NOMO-1 (cell line): ENCODE measurements around the gene FECH.
A peak's percentile ranks its signal among the peaks of the same experiment; 100 is the strongest.
"Not testable (repeated sequence)": the region's sequence is repeated elsewhere in the genome, so short reads cannot be mapped to it uniquely, and the experiment has no call there.

ENCODE experiments used
- DNase-seq, 2 experiments: peaks; one replicate each; lab custom pipeline; 2025; ENCODE audit not compliant: unreplicated experiment in 2 of 2; lab: John Stamatoyannopoulos, UW

FECH gene, protein sequence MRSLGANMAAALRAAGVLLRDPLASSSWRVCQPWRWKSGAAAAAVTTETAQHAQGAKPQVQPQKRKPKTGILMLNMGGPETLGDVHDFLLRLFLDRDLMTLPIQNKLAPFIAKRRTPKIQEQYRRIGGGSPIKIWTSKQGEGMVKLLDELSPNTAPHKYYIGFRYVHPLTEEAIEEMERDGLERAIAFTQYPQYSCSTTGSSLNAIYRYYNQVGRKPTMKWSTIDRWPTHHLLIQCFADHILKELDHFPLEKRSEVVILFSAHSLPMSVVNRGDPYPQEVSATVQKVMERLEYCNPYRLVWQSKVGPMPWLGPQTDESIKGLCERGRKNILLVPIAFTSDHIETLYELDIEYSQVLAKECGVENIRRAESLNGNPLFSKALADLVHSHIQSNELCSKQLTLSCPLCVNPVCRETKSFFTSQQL

DNA sequence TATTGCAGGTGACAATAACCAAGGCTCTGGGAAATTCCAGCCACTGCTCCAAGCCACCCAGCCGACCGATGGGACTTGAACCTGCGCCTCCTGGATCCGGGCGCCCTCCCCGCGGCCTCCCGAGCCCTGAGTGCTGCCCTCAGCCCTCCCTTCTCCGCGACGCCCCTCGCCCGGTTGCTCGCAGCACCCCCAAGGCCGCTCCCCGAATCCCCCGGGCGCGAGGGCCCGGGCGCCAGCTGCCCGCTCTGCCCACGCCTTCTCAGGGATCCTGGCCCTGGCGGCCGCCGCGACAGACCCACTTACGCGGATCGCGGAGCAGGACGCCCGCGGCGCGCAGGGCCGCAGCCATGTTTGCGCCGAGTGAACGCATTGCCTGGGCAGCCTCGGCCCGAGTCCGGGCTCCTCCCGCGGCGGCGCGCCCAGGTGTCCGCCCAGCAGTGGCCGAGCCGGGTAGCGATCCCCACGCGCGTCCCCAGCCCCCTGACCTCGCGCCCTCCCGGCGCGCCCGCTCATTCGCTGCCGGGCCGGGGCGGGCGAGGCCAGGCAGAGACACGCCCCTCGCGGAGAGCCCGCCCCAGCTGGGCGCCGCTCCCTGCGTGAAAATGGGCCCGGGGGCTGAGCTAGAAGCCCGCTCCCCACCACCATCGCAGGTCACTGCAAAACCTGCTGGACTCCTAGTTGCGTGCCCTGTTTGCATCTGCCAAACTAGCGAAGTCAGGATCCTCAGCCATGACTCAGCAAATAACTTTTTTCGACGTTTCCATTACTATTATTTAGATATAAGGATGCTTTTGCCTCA, at the start of gene FECH:
Gene FECH, minus strand, starts transcription at position 452 of the 799 bp plus-strand sequence. Its CDS starts 82 bp downstream, at position 370.
- DNase-seq = peak; percentile 66 to 73

DNA sequence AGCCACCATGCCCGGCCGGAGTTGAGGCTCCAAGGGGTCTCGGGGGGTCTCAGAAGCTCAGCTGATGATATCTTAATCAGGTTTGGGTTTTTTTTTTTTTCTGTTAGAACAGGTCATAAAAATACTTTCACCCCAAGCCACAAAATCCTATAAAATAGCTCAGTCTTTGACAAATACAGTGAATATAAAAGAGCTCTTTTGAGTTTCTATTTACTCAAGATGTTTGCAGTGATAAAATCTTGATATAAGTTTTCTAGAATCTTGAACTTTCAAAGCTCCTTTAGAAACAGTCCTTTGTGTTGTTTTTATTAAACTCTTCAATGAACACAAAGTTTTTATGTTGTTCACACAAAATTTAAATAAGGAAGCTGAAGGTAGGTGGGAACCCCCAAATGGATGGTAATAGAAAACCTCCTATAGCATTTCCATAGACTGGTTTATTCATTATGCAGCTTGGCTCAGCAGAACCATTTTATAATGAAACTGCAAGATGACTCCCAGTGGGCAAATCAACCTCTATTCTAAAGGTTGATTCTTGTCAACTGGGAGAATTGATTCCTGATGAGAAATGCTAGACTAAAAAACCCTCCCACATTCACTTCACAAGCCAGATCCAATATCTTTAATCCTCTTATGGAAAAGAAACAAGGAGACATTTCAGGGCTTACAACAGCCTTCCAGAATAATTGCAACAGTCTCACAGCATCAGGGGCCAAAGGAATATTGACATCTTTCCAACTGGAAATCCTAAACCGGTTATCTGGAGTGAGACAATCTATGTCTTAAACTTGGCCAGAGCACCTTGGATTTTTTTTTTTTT, 48.7 kb upstream of the FECH start:
- DNase-seq = no peak

DNA sequence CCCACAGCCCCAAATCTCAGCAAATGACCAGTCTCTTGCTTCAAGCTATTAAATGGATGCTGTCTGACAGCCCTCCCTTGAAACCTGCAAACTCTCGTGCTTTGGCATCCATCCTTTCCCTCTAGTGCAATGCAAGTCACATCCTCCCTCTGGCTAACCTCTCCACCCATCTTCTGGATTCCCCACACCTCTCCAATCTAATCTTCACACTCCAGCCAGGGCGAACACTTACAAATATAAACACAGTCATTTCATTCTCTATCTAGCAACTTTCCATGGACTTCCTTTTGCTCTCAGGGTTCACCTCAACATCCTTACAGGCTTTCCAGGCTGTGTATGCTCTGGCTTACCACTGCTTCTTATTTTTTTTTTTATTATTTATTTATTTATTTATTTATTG, 45.2 kb upstream of the FECH start:
- DNase-seq = no peak

DNA sequence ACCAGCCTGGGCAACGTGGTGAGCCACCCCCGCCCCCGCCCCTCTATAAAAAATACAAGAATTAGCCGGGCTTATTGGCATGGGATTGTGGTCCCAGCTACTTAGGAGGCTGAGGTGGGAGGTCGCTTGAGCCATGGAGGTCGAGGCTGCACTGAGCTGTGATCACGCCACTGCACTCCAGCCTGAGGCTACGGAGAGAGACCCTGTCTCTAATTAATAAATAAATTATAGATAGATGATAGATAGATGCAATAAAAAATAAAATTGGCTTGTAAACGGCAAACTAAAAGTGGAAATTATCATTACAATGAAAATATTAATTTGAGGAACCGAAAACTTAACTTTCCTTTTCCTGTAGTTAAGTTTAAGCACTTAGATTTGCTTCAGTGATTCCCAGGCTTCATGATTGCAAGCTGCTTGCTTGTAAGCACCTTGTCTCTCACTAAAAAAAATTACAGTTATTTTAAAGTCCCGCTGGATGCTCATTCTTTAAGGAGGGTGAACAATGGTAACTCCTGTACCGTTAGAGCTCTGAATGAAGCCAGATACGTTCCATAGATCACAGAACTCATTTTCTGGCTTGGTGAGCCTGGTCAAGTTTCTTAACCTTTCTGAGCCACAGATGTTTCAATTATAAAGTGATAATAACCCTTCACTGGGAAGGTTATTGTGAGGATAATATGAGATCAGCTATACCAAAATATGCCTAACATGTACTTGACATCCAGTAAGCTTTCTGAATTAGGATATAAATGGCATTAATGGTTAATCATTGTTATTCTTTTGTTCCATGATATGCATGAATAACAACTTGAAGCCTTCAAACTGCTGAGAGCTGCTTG, 44.5 kb upstream of the FECH start:
- peak in 1 of 2 experiments; percentile 43 for DNase-seq

DNA sequence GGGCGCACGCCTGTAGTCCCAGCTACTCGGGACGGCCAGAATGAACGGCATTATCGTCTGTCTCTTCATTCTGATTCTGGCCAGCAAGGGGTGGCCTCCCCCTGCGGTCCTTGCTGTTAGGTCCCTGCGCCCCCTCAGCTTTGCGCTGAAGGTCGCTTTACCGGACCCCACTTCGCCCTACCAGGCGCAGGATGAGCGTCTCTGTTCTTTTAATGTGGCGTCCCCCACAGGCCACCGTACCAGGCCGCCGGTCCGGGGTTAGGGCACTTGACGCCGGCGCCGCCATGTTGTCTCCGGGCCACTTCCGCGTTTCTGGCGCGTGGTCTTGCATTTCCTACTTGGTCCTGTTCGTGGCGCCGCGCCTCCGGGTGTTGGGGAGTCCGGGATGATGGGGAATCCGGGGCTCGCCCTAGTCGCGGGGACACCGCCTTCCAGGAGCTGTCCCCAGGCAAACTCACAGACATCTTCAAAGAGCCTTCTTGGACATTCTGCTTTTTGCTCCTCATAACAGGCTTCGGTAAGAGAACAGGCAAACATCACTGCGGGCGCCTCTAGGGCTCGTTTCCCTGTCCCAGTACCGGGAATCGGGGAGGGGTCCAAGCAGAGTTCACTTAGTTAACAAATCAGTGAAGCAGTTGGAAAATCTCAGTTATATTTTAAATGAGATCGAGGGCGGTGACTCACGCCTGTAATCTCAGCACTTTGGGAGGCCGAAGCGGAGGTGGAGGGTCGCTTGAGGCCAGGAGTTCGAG, 43.7 kb upstream of the FECH start:
- peak; percentile 91 to 93 for DNase-seq

DNA sequence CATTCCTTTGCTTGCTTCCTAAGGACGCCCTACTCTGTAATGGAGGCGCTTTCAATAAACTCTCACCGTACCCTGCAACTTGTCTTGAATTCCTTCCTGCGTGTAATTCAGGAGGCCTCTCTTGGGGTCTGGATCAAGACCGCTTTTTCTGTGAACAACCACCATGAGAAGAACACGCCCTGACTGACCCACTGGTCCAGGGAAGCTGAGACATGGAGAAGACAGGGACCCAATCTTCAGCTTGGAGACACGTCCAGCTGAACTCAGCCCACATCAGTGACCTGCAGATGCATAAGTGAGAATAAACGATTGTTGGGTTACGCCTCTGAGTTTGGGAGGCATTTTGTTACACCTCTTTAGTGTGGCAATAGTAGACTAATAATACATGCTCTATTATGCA, 42.9 kb upstream of the FECH start:
- DNase-seq = no peak

DNA sequence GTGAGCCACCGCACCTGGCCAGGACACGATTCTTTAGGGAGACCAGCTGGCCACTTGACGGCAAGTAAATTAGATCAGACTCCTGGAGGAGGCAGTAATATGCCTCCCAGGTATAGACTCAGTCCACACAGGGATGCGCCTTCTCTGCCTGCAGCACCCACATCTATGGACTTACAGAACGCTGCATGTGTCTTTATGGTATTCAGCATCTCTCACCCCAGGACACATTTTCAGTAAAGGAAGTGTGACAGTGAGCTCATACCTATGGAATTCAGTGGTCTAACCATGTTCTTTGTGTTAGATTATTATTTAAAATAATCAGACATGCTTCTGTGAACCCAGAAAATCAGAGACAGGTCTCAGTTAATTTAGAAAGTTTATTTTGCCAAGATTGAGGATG, 41.0 kb upstream of the FECH start:
- DNase-seq = no peak

DNA sequence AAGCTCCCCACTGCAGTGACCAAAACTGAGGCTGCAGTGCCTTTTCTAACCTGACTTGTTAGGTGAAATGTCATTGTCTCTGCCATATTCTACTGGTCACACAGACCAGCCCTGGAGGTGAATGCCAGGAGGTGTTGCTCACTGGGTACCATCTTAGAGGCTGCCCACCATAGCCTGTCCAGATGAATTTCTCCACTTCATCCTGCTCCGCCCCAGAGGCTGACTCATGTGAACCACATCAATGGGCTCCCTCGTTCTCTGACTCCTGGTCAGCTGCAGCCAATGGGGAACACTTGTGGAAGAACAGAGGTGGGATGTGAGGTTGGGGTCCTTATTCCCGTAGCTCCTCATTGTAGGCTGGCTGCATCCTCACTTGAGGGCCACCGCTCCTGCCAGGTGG, 38.5 kb upstream of the FECH start:
- DNase-seq = no peak

DNA sequence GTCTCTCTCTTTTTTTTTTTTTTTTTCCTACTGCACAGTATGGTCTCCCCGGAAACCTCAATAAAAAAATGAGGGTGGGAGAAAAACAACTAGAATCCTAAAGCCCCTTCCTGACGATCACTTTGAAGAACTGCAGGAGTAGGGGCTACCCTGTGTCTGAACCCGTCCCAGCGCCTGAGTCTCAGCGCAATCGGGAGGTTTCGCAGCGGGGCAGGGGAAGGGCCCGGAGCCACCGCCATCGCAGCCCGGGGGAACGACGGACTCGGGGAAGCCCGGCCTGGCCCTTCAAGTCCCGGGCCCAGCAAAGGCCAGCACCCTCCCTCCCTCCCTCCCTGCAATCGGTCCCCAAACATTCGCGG, 34.7 kb upstream of the FECH start:
- DNase-seq = peak in 1 of 2 experiments; percentile 12

DNA sequence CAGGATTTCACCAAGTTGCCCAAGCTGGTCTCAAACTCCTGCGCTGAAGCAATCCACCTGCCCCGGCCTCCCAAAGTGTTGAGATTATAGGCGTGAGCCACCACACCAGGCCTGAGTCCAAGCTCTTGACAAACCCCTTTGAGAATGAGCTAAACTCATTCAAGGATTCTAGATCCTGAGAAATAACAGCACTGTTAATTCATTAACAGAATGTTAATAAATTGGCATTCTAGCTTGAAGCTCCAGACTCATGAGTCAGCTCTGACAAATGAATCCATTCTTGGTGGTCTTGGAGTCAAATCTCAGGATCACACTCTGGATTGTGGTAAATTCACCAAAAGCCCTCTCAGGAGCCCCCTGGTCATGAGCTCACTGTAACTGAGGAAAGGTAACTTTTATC, 33.4 kb upstream of the FECH start:
- no peak for DNase-seq

DNA sequence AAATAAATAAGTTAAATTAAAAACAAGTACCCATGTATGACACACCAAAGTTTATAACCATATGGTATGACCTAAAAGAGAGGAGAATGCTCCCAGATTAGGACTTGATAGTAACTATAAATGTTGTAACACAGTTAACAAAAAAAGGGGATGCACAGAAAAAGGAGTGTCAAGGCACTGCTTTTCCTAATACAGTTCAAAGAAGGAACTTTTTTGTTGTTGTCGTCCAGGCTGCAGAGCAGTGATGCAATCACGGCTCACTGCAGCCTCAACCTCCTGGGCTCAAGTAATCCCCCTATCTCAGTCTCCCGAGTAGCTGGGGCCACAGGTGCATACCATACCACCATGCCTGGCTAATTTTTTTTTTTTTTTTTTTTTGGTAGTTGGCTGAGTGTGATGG, 32.4 kb upstream of the FECH start:
- DNase-seq = no peak

DNA sequence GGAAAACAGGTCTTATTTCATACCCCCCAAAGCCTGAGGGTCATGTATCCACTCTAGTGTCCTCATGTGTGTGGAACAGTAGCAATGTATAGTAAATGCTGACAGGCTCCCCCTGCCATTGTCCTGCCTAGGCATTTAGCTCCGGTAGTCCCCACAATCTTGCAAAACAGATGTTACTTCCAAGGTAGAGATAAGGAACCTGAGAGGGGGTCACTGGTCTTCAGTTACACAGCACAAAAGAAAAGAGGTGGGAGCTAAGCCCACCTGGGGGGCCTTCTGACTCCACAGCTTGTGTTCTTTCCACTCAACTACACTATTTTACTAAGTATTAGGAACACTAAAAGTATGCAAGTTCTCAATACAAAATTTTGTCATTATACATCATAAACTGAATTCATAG, 17.4 kb upstream of the FECH start:
- DNase-seq = no peak

DNA sequence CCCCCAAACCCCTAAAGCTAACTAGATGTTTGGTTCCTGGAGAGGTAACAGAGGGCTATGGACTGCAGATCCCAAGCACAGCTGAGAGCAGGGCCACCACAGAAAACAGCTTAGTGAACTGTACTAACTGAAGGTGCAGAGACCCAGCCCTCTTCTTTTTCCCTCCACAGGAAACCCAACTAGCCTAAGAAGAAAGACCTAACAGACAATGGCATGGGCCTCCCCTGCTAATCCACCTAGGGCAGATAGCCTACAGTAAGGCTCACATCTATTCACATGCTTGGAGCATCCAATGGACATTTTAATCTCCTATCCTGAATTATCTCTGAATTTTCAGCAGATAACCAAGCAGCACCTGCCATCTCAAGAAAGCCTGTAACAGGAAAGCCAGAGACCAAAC, 8.8 kb upstream of the FECH start:
- no peak for DNase-seq

DNA sequence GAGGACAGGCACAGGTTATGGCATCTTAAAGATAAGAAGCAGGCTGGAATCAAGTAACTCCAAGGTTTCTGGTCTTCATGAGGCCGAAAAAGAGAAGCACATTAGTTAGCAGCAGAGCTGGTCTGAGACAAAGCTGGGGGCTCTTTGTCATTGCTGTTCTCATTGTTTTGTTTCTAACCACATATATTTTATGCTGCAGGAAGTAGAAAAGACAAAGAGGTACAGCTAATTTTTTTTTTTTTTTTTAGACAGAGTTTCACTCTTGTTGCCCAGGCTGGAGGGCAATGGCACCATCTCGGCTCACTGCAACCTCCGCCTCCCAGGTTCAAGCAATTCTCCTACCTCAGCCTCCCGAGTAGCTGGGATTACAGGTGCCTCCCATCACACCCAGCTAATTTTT, 6.2 kb upstream of the FECH start:
- not testable (repeated sequence) for DNase-seq

DNA sequence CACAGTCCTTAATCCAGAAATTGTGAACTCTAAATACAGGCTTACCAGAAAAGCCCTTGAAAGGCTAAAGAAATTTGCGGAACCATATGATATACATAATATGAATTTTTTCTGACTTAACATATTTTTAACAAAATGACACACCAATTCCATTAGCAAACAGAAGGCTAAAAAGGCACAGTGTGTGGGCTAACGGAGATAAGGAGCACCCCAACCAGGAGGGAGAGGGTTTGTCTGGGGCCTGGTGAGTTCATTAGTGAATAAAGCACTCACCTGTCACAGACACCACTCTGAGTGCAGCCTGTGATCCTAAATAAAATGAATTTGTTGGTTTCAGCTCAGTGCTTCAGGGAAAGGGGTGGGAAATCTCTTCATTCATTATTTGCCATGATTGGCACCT, 2.7 kb upstream of the FECH start:
- DNase-seq = no peak

DNA sequence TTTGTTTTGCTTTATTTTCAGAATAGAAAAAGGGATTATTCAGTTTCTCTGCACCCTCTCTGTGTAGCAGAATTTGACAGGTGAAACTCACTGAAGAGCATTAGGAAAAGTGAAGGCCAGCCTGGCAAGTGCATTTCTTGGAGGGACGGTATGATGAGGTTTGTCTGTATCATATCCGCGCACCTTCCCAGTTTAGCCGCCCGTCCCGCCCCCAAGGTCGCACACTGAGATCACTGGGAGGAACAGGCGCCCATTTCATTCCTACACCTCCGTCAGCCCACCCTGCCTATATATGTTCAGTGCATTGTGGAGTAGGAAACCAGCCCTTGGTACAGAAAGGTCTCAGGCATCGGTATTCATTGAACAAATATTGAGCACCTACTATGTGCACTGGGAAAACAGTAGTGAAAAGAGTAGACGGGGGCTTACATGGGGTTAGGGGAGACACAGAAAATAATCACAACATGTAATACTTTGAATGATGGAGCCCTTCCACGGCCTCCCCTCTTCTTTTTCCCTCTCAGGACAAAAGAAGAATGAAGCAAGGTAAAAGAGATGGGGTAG, 678 bp upstream of the FECH start:
- no peak for DNase-seq

DNA sequence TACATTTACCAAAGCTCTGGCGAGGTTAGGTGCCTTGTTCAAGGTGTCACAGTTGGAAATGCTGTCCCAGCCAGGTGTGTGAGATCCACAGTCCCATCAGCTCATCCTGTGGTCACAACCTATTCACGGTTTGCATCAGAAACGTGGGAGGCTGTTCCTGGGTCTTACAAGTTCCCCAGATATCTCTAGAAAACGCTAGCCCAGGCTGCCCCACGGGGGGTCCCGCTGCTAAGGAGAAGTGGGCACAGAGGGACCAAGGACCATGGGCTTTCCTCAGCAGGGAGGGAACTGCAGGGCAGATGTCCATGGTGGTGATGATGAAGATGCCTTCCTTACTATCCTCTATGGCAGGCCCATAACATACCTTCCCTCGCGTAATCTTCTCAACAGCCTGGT, 649 bp downstream of the FECH start:
- no peak for DNase-seq

DNA sequence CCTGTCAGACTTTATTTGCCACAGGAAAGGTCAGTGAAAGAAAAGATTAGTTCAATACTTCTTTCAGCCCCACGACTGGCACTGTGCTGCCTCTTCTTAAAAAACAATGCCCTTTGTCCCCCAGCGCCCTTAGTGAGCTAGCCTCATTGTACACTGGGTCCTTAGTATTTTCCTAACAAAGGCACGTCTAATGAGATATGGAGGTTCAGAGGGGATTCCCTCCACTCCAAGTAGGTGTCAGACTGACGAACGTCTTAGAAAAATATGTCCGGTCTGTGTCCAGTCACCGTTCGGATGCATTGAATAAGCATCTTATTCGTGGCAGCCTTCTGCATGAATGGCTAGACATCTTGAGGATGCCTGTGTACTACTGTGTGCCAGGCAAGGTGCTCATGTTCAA, 1.1 kb downstream of the FECH start:
- peak in 1 of 2 experiments; percentile 6 for DNase-seq

DNA sequence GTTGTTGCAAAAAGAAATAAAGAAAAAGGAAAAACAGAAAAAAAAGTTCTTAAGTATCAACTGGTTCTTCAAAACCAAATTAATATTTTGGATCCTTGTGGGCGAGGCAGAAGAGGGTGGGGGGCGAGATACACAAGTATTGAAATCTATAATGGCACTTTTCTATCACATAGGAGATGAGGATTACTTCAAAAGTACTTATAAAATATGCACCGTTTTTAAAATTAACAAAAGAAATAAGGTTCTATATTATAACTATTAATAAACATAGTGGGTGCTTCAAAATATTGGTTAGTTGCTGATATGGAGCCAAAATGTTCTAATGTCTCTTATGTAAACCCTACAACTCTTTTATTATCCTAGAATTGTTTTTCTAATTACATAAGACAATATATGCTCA, 2.1 kb downstream of the FECH start:
- no peak for DNase-seq
